DOHH2 (cell line): ENCODE data around the gene FIBCD1.

Experiments
- H3F3A ChIP-seq: fragments of 200-600 bp; sonication (generic), shearing (Covaris generic); 2 replicates; pipeline ENCODE4 v1.6.0; 2016; ENCODE audit warnings: antibody characterized with exemption, mild to moderate bottlenecking; ENCODE audit not compliant: control insufficient read depth, insufficient read depth
- H3K27ac ChIP-seq: fragments of 200-600 bp; sonication (generic); 2 replicates; pipeline ENCODE4 v1.5.1; 2014; ENCODE audit warnings: low read depth, mild to moderate bottlenecking, low read length, moderate library complexity
- H3K27me3 ChIP-seq: fragments of 200-600 bp; sonication (generic); 2 replicates; pipeline ENCODE4 v1.6.1; 2014; ENCODE audit warnings: mild to moderate bottlenecking, low read length, mixed read lengths; ENCODE audit not compliant: control insufficient read depth
- H3K36me3 ChIP-seq: fragments of 200-600 bp; sonication (generic); 2 replicates; pipeline ENCODE4 v1.6.1; 2014; ENCODE audit warnings: mild to moderate bottlenecking, low read length, moderate library complexity, mixed read lengths; ENCODE audit not compliant: control insufficient read depth
- H3K4me1 ChIP-seq: fragments of 200-600 bp; sonication (generic); 2 replicates; pipeline ENCODE4 v1.6.1; 2014; ENCODE audit warnings: mild to moderate bottlenecking, low read length, mixed read lengths; ENCODE audit not compliant: control insufficient read depth
- H3K4me2 ChIP-seq: fragments of 200-600 bp; sonication (generic); 2 replicates; pipeline ENCODE4 v1.6.0; 2014; ENCODE audit warnings: mild to moderate bottlenecking, low read length, moderate library complexity
- H3K4me3 ChIP-seq: fragments of 200-600 bp; sonication (generic); 2 replicates; pipeline ENCODE4 v1.5.1; 2014; ENCODE audit warnings: mild to moderate bottlenecking, low read length, mixed read lengths
- H3K79me2 ChIP-seq: fragments of 200-600 bp; sonication (generic); 2 replicates; pipeline ENCODE4 v1.6.1; 2014; ENCODE audit warnings: mild to moderate bottlenecking, low read length, mixed read lengths; ENCODE audit not compliant: control insufficient read depth
- H3K9me2 ChIP-seq: fragments of 200-600 bp; sonication (generic); replicated peaks from 2 replicates; pipeline ENCODE4 v1.6.1; 2014; ENCODE audit warnings: mild to moderate bottlenecking, low read length, mixed read lengths; ENCODE audit not compliant: control insufficient read depth
- H3K9me3 ChIP-seq: fragments of 200-600 bp; sonication (generic); 2 replicates; pipeline ENCODE4 v1.6.1; 2014; ENCODE audit warnings: antibody characterized with exemption, low read length, mixed read lengths; ENCODE audit not compliant: control insufficient read depth, insufficient read depth
- H4K20me1 ChIP-seq: fragments of 200-600 bp; sonication (generic); 2 replicates; pipeline ENCODE4 v1.6.0; 2014; ENCODE audit warnings: low read depth, mild to moderate bottlenecking, antibody characterized with exemption, low read length, moderate library complexity; ENCODE audit not compliant: control insufficient read depth, insufficient read depth
- EZH2phosphoT487 ChIP-seq: fragments of 200-600 bp; sonication (generic); IDR thresholded peaks from 2 replicates; pipeline ENCODE4 v1.6.1; 2017; ENCODE audit warnings: borderline replicate concordance, mild to moderate bottlenecking, antibody characterized with exemption, low read length, moderate library complexity, mixed read lengths
- TF ChIP-seq, protein P1 (sequence below): fragments of 200-600 bp; sonication (generic); IDR thresholded peaks from one replicate; pipeline ENCODE4 v1.5.1; 2014; ENCODE audit warnings: antibody characterized with exemption, mild to moderate bottlenecking, low read depth, low read length; ENCODE audit not compliant: poor library complexity, severe bottlenecking

FIBCD1 gene

GRCh38 chr9:130890870-130891687, 48.0 kb downstream of the FIBCD1 start:
- H3K79me2 ChIP-seq: no peaks in the 10 kb centered on the region
- TF ChIP-seq, protein P1, sequence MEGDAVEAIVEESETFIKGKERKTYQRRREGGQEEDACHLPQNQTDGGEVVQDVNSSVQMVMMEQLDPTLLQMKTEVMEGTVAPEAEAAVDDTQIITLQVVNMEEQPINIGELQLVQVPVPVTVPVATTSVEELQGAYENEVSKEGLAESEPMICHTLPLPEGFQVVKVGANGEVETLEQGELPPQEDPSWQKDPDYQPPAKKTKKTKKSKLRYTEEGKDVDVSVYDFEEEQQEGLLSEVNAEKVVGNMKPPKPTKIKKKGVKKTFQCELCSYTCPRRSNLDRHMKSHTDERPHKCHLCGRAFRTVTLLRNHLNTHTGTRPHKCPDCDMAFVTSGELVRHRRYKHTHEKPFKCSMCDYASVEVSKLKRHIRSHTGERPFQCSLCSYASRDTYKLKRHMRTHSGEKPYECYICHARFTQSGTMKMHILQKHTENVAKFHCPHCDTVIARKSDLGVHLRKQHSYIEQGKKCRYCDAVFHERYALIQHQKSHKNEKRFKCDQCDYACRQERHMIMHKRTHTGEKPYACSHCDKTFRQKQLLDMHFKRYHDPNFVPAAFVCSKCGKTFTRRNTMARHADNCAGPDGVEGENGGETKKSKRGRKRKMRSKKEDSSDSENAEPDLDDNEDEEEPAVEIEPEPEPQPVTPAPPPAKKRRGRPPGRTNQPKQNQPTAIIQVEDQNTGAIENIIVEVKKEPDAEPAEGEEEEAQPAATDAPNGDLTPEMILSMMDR: no peak
- TF ChIP-seq EZH2phosphoT487: no peak
- no peaks in the 10 kb centered on the region for H3F3A ChIP-seq
- H3K27me3 ChIP-seq: no peaks in the 10 kb centered on the region
- H3K9me2 ChIP-seq: no peaks in the 10 kb centered on the region
- H3K4me3 ChIP-seq: no peak overlapping the region
- H3K27ac ChIP-seq: no peak overlapping the region
- H3K9me3 ChIP-seq: no peaks in the 10 kb centered on the region
- H3K4me2 ChIP-seq: no peak overlapping the region
- no peaks in the 10 kb centered on the region for H3K4me1 ChIP-seq
- H3K36me3 ChIP-seq: peaks cover 2% of the 10 kb centered on the region
- H4K20me1 ChIP-seq: no peaks in the 10 kb centered on the region

GRCh38 chr9:130890124-130890523, 48.9 kb downstream of the FIBCD1 start:
- no peak overlapping the region for H3K27ac ChIP-seq
- H3K4me3 ChIP-seq: no peak overlapping the region
- no peaks in the 10 kb centered on the region for H3K9me2 ChIP-seq
- H3K4me2 ChIP-seq: no peak overlapping the region
- peaks cover 7% of the 10 kb centered on the region for H3K36me3 ChIP-seq
- H3K9me3 ChIP-seq: no peaks in the 10 kb centered on the region
- H3K79me2 ChIP-seq: no peaks in the 10 kb centered on the region
- H3K27me3 ChIP-seq: no peaks in the 10 kb centered on the region
- no peaks in the 10 kb centered on the region for H3F3A ChIP-seq
- H4K20me1 ChIP-seq: no peaks in the 10 kb centered on the region
- H3K4me1 ChIP-seq: no peaks in the 10 kb centered on the region
- no peak for TF ChIP-seq EZH2phosphoT487
- TF ChIP-seq, protein P1: no peak

- TF ChIP-seq, protein P1: no peak
- TF ChIP-seq EZH2phosphoT487: no peak
- no peaks in the 10 kb centered on the region for H3F3A ChIP-seq
- H3K79me2 ChIP-seq: no peaks in the 10 kb centered on the region
- no peaks in the 10 kb centered on the region for H3K9me3 ChIP-seq
- H3K4me3 ChIP-seq: no peak overlapping the region
- H4K20me1 ChIP-seq: no peaks in the 10 kb centered on the region
- H3K4me2 ChIP-seq: no peak overlapping the region
- H3K27me3 ChIP-seq: no peaks in the 10 kb centered on the region
- H3K27ac ChIP-seq: no peak overlapping the region
- peaks cover 16% of the 10 kb centered on the region for H3K36me3 ChIP-seq
- H3K4me1 ChIP-seq: no peaks in the 10 kb centered on the region
- H3K9me2 ChIP-seq: no peaks in the 10 kb centered on the region
Measured at GRCh38 chr9:130888146-130888885, 50.7 kb downstream of the FIBCD1 start.
